HG03045 (cell line): ENCODE measurements around the gene FNDC11.
"Not testable (repeated sequence)": the region's sequence is repeated elsewhere in the genome, so short reads cannot be mapped to it uniquely, and the experiment has no call there.

Experiments used
- ATAC-seq: cut with Tn5 transposase; IDR thresholded peaks from one replicate; pipeline ENCODE4 v1.9.1; 2021; ENCODE audit warnings: mild to moderate bottlenecking, moderate library complexity; ENCODE audit not compliant: unreplicated experiment

The FNDC11 gene

GRCh38 chr20:63552481-63553249, 1.3 kb upstream of the FNDC11 start:
- ATAC-seq, result no peak

DNA sequence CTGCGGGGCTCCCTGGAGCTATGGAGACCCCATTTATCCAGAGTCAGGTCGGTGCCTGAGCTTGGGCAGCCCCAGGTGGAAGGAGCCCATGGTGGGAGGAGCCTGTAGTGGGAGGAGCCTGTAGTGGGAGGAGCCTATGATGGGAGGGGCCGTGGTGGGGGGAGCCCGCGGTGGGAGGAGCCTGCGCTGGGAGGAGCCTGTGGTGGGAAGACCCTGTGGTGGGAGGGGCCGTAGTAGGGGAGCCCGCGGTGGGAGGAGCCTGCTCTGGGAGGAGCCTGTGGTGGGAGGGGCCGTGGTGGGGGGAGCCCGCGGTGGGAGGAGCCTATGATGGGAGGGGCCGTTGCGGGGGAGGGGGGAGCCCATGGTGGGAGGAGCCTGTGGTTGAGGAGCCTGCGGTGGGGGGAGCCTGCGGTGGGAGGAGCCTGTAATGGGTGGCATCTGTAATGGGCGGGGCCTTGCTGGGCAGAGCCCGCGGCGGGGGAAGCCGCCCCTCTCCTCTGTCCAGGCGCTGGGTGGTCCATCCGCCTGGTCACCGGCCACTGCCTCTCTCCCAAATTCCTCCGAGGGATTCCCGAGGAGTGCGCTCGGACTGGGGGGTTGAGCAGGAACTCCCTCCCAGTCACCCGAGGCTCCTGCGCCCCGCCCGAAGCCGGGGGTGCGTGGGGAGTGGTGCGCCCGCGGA, 567 bp upstream of the FNDC11 start:
- peak; percentile 42 for ATAC-seq

GRCh38 chr20:63554361-63555278, 661 bp downstream of the FNDC11 start:
- ATAC-seq, result no peak

- ATAC-seq, result no peak
Measured at GRCh38 chr20:63555661-63556381, 1.9 kb downstream of the FNDC11 start.

DNA sequence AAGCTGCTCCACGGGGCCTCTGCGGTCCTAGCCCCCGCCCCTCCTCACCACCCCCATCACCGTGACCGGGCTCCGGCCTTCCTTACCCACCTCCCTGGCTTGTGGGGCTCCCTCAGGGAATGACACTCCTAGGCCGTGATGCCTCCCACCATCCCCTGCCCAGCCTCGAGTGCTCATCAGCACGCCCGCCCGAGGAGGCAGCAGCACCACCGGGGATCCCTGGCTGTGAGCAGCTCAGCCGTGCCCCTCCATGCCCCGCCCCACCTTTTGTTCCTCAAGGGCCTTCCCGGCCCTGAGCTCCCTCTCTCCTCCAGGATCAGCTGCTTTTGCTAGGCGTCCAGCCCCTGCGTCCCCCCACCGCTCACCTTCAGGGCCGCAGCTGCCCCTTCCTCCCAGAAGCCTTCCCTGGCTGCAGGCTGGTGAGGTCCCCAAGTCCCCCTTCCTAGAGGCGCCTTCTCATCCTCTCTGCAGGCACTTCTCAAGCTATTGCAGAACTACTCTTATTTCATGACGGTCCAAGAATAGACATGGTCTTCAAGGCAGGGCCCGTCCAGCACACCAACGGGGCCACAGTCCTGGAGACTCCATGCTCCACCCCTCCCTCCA, 3.0 kb downstream of the FNDC11 start:
- ATAC-seq, result no peak

DNA sequence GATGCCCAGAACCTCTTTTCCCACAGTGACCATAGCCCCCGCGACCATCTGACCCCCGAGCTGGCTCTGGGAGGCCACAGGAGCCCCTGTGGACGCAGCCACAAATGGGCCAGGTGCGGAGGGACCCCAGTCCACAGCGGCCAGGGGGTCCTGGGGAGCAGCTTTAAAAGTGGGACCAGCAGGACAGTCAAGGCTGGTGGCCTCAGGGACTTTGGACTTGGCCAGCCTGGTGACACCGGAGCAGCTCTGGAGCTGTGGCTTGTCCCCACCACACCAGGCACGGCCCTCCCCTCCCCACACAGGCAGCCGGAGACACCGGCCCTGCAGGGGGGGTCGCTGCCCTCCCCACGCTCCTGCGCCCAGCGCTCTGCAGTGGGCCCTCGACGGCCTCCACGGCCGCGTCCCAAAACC, 3.5 kb downstream of the FNDC11 start:
- no peak for ATAC-seq

GRCh38 chr20:63558804-63559484, 5.0 kb downstream of the FNDC11 start:
- ATAC-seq, result no peak

DNA sequence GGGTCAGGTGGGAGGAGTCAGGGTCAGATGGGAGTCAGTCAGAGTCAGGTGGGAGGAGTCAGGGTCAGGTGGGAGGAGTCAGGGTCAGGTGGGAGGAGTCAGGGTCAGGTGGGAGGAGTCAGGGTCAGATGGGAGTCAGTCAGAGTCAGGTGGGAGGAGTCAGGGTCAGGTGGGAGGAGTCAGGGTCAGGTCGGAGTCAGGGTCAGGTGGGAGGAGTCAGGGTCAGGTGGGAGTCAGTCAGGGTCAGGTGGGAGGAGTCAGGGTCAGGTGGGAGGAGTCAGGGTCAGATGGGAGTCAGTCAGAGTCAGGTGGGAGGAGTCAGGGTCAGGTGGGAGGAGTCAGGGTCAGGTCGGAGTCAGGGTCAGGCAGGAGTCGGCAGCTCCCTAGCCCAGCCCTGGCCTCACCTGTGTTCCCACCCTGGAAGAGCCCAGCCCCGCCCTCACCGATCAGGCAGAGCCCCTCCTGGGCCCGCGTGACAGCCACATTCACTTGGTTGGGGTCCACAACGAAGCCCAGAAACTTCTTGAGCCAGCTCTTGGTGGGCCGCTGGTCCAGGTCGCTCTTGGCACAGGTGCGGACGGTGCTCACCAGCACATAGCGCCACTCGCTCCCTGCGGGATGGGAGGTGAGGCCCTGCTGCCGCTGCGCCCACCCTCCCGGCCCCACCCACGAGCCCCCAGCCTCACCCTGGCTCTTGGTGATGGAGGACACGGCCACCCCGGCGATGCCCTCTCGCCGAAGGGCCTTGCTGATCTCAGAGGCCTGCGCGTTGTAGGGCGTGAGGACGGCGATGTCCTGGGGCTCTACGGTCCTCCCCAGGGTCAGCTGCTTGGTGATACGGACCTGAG, 5.8 kb downstream of the FNDC11 start:
- ATAC-seq, result not testable (repeated sequence)

- no peak for ATAC-seq
Measured at GRCh38 chr20:63560333-63560805, 6.4 kb downstream of the FNDC11 start.

- ATAC-seq, result no peak
Measured at GRCh38 chr20:63560856-63561609, 7.1 kb downstream of the FNDC11 start.

- ATAC-seq, result no peak
Measured at GRCh38 chr20:63561624-63562396, 7.9 kb downstream of the FNDC11 start.

DNA sequence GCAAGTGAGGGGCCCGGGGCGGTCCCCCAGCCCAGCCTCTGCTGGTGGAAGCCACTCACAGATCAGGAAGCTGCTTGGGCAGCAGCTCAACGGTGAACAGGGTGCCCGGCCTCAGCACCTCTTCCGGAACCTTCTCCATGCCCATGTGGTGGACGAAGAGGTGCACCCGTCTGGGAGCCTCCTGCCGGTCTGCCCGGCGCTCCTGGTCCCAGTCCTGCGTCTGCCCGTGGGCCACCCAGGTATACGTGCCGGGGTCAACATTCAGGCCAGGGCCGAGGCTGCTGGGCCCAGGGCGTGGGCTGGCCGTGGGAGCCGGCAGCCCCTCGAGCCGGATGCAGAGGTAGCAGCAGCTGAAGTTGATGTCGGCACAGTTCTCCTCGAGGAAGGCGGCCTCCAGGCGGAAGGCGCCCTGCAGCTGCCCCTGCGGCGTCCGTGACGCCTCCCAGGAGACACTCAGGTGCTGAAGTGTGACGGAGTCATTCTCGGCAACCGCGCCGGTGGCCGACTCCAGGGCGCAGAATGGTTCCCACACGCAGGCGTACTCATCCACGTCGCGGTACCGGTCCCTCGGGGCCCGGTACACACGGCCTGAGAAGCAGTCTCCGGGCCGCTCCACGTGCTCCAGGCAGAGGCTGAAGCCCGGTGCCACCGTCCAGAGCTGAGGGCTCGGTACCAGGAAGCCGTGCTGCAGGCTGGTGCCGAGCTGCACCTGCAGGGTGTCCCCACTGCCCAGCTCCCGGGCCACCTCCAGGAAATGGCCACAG, 8.7 kb downstream of the FNDC11 start:
- no peak for ATAC-seq

GRCh38 chr20:63563225-63563935, 9.4 kb downstream of the FNDC11 start:
- ATAC-seq, result no peak

DNA sequence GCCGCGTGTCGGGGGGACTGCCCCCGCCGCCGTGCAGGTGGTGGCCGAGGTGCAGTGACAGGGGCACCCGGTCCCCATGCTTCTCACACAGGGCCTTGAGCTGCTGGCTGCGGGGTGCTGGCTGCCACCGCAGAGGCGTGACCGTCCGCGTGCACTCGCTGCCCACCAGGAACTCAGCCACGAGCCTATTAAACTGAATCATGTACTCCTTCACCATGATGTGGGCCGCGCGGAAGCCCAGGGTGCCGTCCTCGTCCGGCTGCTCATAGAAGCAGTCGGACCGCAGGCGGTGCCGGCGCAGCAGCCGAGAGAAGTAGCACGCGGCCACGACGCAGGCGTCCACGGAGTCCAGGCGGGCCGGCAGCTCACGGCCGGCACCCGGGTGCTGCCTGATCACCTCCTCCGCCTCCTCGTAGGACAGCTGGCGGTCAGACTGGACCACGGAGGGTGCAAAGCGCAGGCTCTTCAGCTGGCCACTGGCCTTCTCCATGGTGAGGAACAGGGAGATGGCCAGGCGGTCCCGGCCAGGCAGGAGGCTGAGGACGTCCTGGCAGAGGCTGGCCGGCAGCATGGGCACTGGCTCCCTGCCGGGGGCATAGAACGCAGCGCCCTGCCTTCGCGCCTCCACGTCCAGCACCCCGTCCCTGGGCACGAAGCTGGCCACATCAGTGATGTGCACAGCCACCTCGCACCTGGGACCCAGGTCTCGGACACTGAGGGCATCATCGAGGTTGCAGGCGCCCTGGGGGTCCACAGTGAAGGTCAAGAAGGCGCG, 10.3 kb downstream of the FNDC11 start:
- no peak for ATAC-seq
